KOPT-K1 (cell line): ENCODE data around the gene CYP4F11.
"Not testable (repeated sequence)": the region's sequence is repeated elsewhere in the genome, so short reads cannot be mapped to it uniquely, and the experiment has no call there.

ENCODE experiments used
- H3K27ac ChIP-seq: fragments of 200-600 bp; sonication (generic); 2 replicates; pipeline ENCODE4 v1.5.1; 2016; ENCODE audit warnings: antibody characterized with exemption, mild to moderate bottlenecking, low read depth, low read length; ENCODE audit not compliant: poor library complexity, severe bottlenecking
- H3K36me3 ChIP-seq: fragments of 200-600 bp; sonication (generic); 2 replicates; pipeline ENCODE4 v1.5.1; 2017; ENCODE audit warnings: antibody characterized with exemption, mild to moderate bottlenecking, low read length, moderate library complexity; ENCODE audit not compliant: insufficient read depth
- H3K9me3 ChIP-seq: fragments of 200-600 bp; sonication (generic); 2 replicates; pipeline ENCODE4 v1.5.1; 2017; ENCODE audit warnings: antibody characterized with exemption, low read length, mild to moderate bottlenecking; ENCODE audit not compliant: insufficient read depth, poor library complexity, severe bottlenecking

CYP4F11 gene

GRCh38 chr19:15934332-15935078 lies at the start of gene CYP4F11:
Gene CYP4F11 (minus strand): TSS chr19:15934529. CDS start chr19:15934408, 121 bp downstream.
- H3K27ac ChIP-seq = no peak within 1 kb of the TSS
- H3K9me3 ChIP-seq = peaks cover 17% of the 10 kb centered on the region
- H3K36me3 ChIP-seq = no peaks in the 10 kb centered on the region

DNA sequence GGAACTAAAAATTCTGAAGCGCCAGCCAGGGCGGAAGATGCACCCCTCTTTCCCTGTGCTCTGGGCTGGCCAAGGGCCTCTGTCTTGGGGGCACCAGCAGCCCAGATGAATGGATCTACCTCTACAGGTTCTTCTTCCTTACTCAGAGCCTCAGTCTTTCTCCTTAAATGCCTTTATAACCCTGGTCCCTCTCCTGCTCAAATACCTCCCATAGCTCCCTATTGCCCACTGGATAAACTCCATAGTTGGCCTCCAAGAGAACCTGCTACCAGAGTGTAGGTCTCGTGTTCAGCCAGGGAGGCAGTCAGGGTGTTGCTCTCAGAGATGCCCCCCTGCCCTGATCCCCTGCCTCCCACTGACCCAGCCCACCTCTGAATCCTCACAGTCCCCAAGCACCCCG lies 45.0 kb upstream of the CYP4F11 start:
- H3K9me3 ChIP-seq = peaks cover 30% of the 10 kb centered on the region
- H3K36me3 ChIP-seq = no peaks in the 10 kb centered on the region
- H3K27ac ChIP-seq = no peak overlapping the region

DNA sequence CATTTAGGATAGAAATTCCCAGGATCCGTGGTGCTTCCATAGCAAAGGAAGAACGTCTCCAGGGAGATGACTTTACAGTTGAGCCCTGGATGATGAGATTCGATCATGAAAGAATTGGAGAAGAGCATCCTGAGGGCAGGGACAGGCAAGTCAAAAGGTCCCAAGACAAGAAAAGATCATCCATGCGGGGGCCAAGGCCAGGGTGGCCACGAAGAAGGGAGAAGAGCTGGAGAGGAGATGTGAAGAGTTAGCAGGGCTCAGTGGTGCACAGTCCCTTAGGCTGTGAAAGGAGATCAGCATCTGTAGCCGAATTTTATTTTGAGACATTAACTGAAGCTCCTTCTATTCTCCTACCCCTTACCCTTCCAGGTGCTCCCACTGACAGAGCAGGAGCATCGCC lies 43.4 kb upstream of the CYP4F11 start:
- Histone ChIP-seq H3K36me3 (no peaks in the 10 kb centered on the region), H3K27ac (no peak overlapping the region), H3K9me3 (peaks cover 20% of the 10 kb centered on the region)

DNA sequence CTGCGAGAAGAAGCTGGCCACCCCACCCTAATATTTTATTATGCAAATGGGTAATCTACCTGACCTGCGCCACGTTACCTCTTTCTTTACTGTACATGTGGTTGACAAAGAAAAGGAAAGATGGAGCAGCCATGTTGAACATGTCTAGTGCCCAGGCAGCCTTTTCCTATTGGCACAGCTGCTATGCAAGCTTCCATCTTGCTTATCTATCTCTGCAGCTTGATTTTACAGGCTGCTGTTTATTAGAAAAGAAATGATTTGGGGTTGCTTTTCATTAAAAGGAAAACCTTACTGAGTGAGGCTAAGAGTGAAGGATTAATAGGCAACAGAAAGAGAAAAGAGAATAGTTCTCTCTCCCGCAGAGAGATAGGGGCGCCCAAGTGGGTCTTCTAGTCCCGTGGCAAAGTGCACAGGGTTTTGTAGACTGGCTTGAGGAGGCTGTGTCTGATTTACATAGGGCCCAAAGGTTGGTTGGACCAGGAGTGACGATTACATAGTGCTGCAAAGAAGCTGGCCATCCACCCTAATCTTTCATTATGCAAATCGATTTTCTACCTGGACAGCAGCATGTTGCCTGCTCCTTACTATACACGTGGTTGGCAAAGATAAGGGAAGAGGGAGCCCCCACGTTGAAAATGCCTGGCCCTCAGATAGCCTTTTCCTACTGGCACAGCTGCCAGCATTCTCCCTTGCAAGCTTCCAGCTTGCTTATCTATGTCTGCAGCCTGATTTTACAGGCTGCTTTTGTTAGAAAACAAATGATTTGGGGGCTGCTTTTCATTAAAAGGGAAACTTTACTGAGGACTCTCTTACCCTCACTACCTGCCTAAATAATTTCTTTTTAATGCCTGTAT lies 42.7 kb upstream of the CYP4F11 start:
- no peak overlapping the region for H3K27ac ChIP-seq
- no peaks in the 10 kb centered on the region for H3K36me3 ChIP-seq
- peaks cover 13% of the 10 kb centered on the region for H3K9me3 ChIP-seq

DNA sequence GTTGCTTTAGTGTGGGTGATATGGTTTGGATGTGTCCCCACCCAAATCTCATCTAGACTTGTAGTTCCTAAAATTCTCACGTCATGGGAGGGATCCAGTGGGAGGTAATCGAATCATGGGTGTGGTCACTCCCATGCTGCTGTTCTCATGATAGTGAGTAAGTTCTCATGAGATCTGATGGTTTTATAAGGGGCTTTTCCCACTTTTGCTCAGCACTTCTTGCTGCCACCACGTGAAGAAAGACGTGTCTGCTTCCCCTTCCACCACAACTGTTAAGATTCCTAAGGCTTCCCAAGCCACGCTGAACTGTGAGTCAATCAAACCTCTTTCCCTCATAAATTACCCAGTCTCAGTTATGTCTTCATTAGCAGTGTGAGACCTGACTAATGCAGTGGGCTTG lies 40.5 kb upstream of the CYP4F11 start:
- Histone ChIP-seq H3K9me3 (no peaks in the 10 kb centered on the region), H3K36me3 (no peaks in the 10 kb centered on the region), H3K27ac (no peak overlapping the region)

DNA sequence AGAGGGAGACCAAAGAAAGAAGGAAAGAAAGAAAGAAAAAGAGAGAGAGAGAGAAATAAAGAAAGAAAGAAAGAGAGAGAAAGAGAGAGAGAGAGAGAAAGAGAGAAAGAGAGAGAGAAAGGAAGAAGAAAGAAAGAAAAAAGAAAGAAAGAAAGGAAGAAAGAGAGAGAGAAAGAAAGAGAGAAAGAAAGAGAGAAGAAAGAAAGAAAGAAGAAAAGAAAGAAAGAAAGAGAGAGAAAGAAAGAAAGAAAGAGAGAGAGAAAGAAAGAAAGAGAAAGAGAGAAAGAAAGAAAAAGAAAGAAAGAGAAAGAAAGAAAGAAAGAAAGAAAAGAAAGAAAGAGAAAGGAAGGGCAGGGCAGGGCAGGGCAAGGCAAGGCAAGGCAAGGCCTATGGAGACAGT lies 37.7 kb upstream of the CYP4F11 start:
- not testable (repeated sequence) for H3K9me3 ChIP-seq, H3K27ac ChIP-seq, H3K36me3 ChIP-seq

DNA sequence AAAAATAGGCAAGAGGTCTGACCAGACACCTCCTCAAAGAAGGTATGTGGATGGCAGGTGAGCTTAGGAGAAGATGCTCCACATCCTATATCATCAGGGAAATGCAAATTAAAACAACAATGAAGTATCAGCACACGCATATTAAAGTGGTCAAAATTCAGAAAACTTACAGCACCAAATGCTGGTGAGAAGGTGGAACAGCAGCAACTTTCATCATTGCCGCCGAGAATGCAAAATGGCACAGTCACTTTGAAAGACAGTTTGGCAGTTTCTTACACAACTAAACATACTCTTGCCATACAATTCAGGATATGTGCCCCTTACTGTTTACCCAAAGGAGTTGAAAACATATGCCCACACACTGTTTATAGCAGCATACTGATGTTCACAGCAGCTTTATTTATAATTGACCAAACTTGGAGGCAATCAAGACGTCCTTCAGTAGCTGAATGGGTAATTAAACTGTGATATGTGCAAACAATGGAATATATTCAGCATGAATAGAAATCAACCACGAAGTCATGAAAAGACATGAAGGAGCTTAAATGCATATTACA lies 37.0 kb upstream of the CYP4F11 start:
- H3K27ac ChIP-seq = no peak overlapping the region

GRCh38 chr19:15964231-15964630 lies 29.9 kb upstream of the CYP4F11 start:
- Histone ChIP-seq H3K27ac (no peak overlapping the region), H3K9me3 (peaks cover 8% of the 10 kb centered on the region), H3K36me3 (no peaks in the 10 kb centered on the region)

More for the DNA sequence above, 37.0 kb upstream of the CYP4F11 start:
- H3K36me3 ChIP-seq = no peaks in the 10 kb centered on the region
- H3K9me3 ChIP-seq = no peaks in the 10 kb centered on the region

- H3K9me3 ChIP-seq = peaks cover 8% of the 10 kb centered on the region
- no peaks in the 10 kb centered on the region for H3K36me3 ChIP-seq
- no peak overlapping the region for H3K27ac ChIP-seq
Observed at GRCh38 chr19:15962319-15962718, 28.0 kb upstream of the CYP4F11 start.

DNA sequence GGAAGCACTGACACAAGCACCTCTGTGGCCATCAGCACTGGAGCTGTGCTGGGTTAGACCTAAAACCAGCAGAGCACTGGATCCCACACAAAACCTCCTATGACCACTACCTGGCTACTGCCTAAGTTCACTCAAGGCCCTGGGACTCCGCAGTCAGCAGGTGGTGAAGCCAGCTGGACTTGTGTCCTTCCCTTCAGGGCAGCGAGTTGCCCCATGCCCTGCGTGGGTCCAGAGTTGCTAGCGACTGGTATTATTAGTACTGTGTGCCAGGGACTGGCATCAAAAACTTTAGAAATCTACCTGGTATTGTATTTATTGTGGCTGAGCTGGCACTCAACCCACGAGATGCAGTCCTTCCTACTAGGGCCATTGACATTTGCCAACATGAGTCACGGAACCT lies 20.5 kb upstream of the CYP4F11 start:
- H3K27ac ChIP-seq = no peak overlapping the region
- peaks cover 2% of the 10 kb centered on the region for H3K9me3 ChIP-seq
- H3K36me3 ChIP-seq = no peaks in the 10 kb centered on the region

DNA sequence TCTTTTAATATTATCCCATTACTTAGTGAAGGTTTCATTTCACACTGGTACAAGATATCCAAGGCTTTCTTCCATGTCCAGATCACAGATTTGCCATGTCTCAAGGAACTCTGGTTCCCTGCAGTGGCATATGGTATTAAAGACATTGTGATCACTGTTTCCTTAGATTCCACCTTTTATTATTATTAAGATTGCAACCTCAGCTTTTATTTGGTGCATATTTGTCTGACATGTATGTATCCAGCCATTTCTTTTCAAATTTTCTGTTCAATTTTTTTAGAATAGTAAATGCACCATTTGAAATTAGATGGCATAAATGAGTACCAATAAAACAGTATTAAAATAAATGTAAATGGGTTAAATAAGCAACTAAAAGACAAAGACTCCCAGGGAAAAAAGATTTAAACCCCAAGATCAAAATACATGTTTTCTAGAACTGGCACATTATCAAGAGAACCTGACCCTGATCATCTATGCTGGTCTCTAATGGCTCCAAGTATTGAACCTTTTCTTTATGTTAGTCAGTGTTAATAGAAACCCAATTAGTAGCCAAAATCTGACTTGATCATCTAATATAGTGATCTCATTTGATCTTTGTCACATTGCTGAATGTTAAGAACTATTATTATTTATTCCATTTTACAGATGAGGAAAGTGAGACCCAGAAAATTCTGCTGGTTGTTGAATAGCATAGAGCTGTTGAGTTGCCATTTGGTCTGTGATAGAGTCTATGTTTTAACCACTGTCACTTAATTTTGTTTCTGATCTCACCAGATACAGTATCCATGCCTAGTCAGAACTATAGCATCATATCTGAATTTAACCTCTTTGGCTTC lies 14.1 kb upstream of the CYP4F11 start, which contains the start of gene OR10H4:
TSS of gene OR10H4 (plus strand) at position 786 of the 836 bp plus-strand sequence. CDS start at position 786, 0 bp downstream.
- H3K9me3 ChIP-seq = peaks cover 24% of the 10 kb centered on the region
- H3K27ac ChIP-seq = no peak within 1 kb of the TSS
- H3K36me3 ChIP-seq = no peaks in the 10 kb centered on the region

- Histone ChIP-seq H3K9me3 (peaks cover 24% of the 10 kb centered on the region), H3K27ac (no peak overlapping the region)
Observed at GRCh38 chr19:15945301-15945700, 11.0 kb upstream of the CYP4F11 start.

GRCh38 chr19:15944401-15944800 lies 10.1 kb upstream of the CYP4F11 start:
- no peaks in the 10 kb centered on the region for H3K36me3 ChIP-seq
- H3K27ac ChIP-seq = no peak overlapping the region
- peaks cover 17% of the 10 kb centered on the region for H3K9me3 ChIP-seq

More at GRCh38 chr19:15945301-15945700, 11.0 kb upstream of the CYP4F11 start:
- H3K36me3 ChIP-seq = no peaks in the 10 kb centered on the region

DNA sequence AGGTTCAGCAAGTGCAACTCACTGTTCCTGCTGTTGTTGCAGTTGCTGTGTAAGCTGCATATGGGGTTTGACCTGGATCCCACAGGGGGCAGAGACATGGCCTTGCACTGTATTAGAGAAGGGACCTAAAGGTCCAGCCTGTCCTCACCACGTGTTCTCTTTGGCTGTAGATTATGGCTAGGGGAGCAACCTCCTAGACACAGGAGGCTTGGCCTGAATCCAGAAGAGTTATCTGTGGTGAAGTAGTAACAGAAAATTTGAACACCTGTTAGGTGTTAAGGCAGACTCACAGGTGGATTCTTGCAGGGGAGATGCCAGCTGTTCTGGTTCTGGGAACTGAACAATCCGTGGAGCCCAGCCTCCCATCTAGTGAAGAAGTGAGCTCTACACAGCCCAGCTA lies 3.4 kb upstream of the CYP4F11 start:
- Histone ChIP-seq H3K9me3 (peaks cover 17% of the 10 kb centered on the region), H3K27ac (no peak overlapping the region), H3K36me3 (no peaks in the 10 kb centered on the region)
